HEK293 (cell line): Measurements from ENCODE around the gene GALNT1.

Experiments used
- CTCF ChIA-PET: fragments of 350-600 bp; formaldehyde crosslinking; extraction: SDS; loops from one replicate; lab custom pipeline; 2021; ENCODE audit warnings: antibody characterized with exemption; lab: Yijun Ruan, JAX
- POLR2A ChIA-PET: fragments of 300-600 bp; formaldehyde crosslinking; extraction: SDS; loops from one replicate; lab custom pipeline; 2020; ENCODE audit warnings: antibody characterized with exemption, inconsistent platforms; lab: Yijun Ruan, JAX
- H3K27ac ChIP-seq: fragments of 200-500 bp; sonication (Bioruptor generic); 2 replicates; pipeline ENCODE4 v1.5.1; 2014; ENCODE audit warnings: low read depth, low read length, control low read depth, inconsistent platforms; ENCODE audit errors: extremely low read depth
- H3K36me3 ChIP-seq, 2 experiments: fragments of 200-500 bp in 1 of 2; sonication (Bioruptor generic) in 1 of 2; 1 replicate in 1 of 2; 2 replicates in 1 of 2; pipeline ENCODE4 v1.5.1; 2014 to 2017; ENCODE audit warnings: inconsistent platforms in 2 of 2, low read length in 2 of 2; ENCODE audit not compliant: control insufficient read depth in 2 of 2, insufficient read depth in 1 of 2
- H3K4me1 ChIP-seq: fragments of 200-500 bp; sonication (Bioruptor generic); 2 replicates; pipeline ENCODE4 v1.5.1; 2014; ENCODE audit warnings: mild to moderate bottlenecking, low read length, inconsistent platforms; ENCODE audit not compliant: control insufficient read depth, insufficient read depth
- H3K4me3 ChIP-seq: 2 replicates; pipeline ENCODE4 v1.5.1; 2011; ENCODE audit warnings: low read depth, mild to moderate bottlenecking, control low read depth, low read length, moderate library complexity
- H3K9me3 ChIP-seq: fragments of 200-500 bp; sonication (Bioruptor generic); 2 replicates; pipeline ENCODE4 v1.5.1; 2014; ENCODE audit warnings: low read depth, low read length, inconsistent platforms; ENCODE audit not compliant: control insufficient read depth, insufficient read depth
- BCL6B ChIP-seq: fragments of 450-650 bp; formaldehyde crosslinking; IDR thresholded peaks from 2 replicates; pipeline ENCODE4 v1.5.1; 2017; ENCODE audit warnings: missing biosample characterization, missing genetic modification characterization
- KLF16 ChIP-seq: fragments of 450-650 bp; formaldehyde crosslinking; IDR thresholded peaks from 2 replicates; pipeline ENCODE4 v1.5.1; 2017; ENCODE audit warnings: missing biosample characterization, missing genetic modification characterization
- ZBTB10 ChIP-seq: fragments of 450-650 bp; formaldehyde crosslinking; IDR thresholded peaks from 2 replicates; pipeline ENCODE4 v1.5.1; 2016; ENCODE audit warnings: missing biosample characterization, missing genetic modification characterization
- ZBTB26 ChIP-seq: fragments of 450-650 bp; formaldehyde crosslinking; optimal IDR thresholded peaks from 2 replicates; pipeline ENCODE3; 2016; ENCODE audit warnings: missing biosample characterization, mild to moderate bottlenecking, missing genetic modification characterization
- ZEB2 ChIP-seq: fragments of 450-650 bp; formaldehyde crosslinking; IDR thresholded peaks from 2 replicates; pipeline ENCODE4 v1.5.1; 2016; ENCODE audit warnings: missing biosample characterization, missing genetic modification characterization
- ZNF114 ChIP-seq: fragments of 450-650 bp; formaldehyde crosslinking; IDR thresholded peaks from 2 replicates; pipeline ENCODE4 v1.5.0; 2017; ENCODE audit warnings: missing biosample characterization, missing genetic modification characterization
- ZNF174 ChIP-seq: fragments of 450-650 bp; formaldehyde crosslinking; IDR thresholded peaks from 2 replicates; pipeline ENCODE4 v1.5.0; 2017; ENCODE audit warnings: missing biosample characterization, mild to moderate bottlenecking, missing genetic modification characterization
- ZNF19 ChIP-seq: fragments of 450-650 bp; formaldehyde crosslinking; IDR thresholded peaks from 2 replicates; pipeline ENCODE4; 2016; ENCODE audit warnings: missing biosample characterization, missing genetic modification characterization, low read depth
- ZNF221 ChIP-seq: fragments of 450-650 bp; formaldehyde crosslinking; IDR thresholded peaks from 2 replicates; pipeline ENCODE4 v1.5.1; 2017; ENCODE audit warnings: missing biosample characterization, missing genetic modification characterization, borderline replicate concordance
- ZNF311 ChIP-seq: fragments of 450-650 bp; formaldehyde crosslinking; IDR thresholded peaks from 2 replicates; pipeline ENCODE4 v1.5.1; 2017; ENCODE audit warnings: missing biosample characterization, missing genetic modification characterization, borderline replicate concordance
- ZNF366 ChIP-seq: fragments of 450-650 bp; formaldehyde crosslinking; conservative IDR thresholded peaks from 2 replicates; pipeline ENCODE4 v1.5.1; 2016; ENCODE audit warnings: missing biosample characterization, missing genetic modification characterization
- ZNF37A ChIP-seq: fragments of 450-650 bp; IDR thresholded peaks from 2 replicates; pipeline ENCODE4 v1.5.1; 2018; ENCODE audit warnings: missing biosample characterization, missing genetic modification characterization
- ZNF433 ChIP-seq: fragments of 450-650 bp; formaldehyde crosslinking; IDR thresholded peaks from 2 replicates; pipeline ENCODE4 v1.5.1; 2016; ENCODE audit warnings: missing biosample characterization, missing genetic modification characterization, low read depth
- ZNF473 ChIP-seq: fragments of 450-650 bp; formaldehyde crosslinking; IDR thresholded peaks from 2 replicates; pipeline ENCODE4 v1.5.1; 2017; ENCODE audit warnings: missing biosample characterization, missing genetic modification characterization
- ZNF510 ChIP-seq: fragments of 450-650 bp; formaldehyde crosslinking; IDR thresholded peaks from 2 replicates; pipeline ENCODE4 v1.5.1; 2018; ENCODE audit warnings: mild to moderate bottlenecking, missing genetic modification characterization, missing biosample characterization; ENCODE audit not compliant: insufficient replicate concordance
- ZNF530 ChIP-seq: fragments of 450-650 bp; formaldehyde crosslinking; IDR thresholded peaks from 2 replicates; pipeline ENCODE4 v1.5.1; 2016; ENCODE audit warnings: low read depth, missing biosample characterization, missing genetic modification characterization
- ZNF600 ChIP-seq: fragments of 450-650 bp; formaldehyde crosslinking; IDR thresholded peaks from 2 replicates; pipeline ENCODE4 v1.5.1; 2016; ENCODE audit warnings: missing biosample characterization, missing genetic modification characterization
- ZNF707 ChIP-seq: fragments of 450-650 bp; formaldehyde crosslinking; IDR thresholded peaks from 2 replicates; pipeline ENCODE4 v1.5.1; 2016; ENCODE audit warnings: missing biosample characterization, missing genetic modification characterization
- ZNF785 ChIP-seq: fragments of 450-650 bp; formaldehyde crosslinking; IDR thresholded peaks from 2 replicates; pipeline ENCODE4 v1.5.1; 2016; ENCODE audit warnings: missing biosample characterization, missing genetic modification characterization
- ZNF792 ChIP-seq: fragments of 450-650 bp; formaldehyde crosslinking; IDR thresholded peaks from 2 replicates; pipeline ENCODE4 v1.5.1; 2016; ENCODE audit warnings: missing biosample characterization, missing genetic modification characterization
- ZSCAN30 ChIP-seq: fragments of 450-650 bp; IDR thresholded peaks from 2 replicates; pipeline ENCODE4 v1.5.1; 2018; ENCODE audit warnings: missing biosample characterization, mild to moderate bottlenecking, missing genetic modification characterization, moderate library complexity
- TF ChIP-seq, protein P1 (sequence below): fragments of 450-650 bp; formaldehyde crosslinking; IDR thresholded peaks from 2 replicates; pipeline ENCODE4 v1.5.1; 2016; ENCODE audit warnings: missing biosample characterization, missing genetic modification characterization
- TF ChIP-seq, protein P2 (sequence below): fragments of 450-650 bp; formaldehyde crosslinking; IDR thresholded peaks from 2 replicates; pipeline ENCODE4 v1.5.0; 2017; ENCODE audit warnings: missing biosample characterization, missing genetic modification characterization, borderline replicate concordance
- TF ChIP-seq, protein P3 (sequence below): fragments of 450-650 bp; formaldehyde crosslinking; IDR thresholded peaks from 2 replicates; pipeline ENCODE4 v1.5.1; 2016; ENCODE audit warnings: missing biosample characterization, missing genetic modification characterization, borderline replicate concordance

GALNT1 gene

DNA sequence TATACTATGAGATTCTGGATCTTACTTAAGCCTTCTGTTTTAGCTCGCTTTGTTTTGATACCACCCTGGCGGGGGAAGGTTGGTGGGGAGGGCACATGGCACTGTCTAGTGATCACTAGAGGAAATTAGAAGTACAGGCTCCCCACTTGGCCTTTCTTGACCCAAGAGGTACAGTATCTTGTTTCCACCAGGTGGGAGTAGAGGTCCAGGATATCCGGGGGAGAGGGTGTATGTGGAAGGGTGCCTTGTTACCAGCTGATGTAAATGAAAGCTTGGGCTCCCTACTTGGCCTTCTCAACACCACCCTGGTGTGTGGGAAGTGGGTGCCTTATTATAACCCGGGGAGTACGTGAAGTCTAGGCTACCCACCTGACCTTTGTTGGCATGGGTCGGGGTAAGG is 7.5 kb downstream of the GALNT1 start:
- Histone ChIP-seq H3K27ac (no peak overlapping the region), H3K4me3 (no peak overlapping the region), H3K4me1 (peaks cover 3% of the 10 kb centered on the region; the same call in 1 of the 2 replicates), H3K36me3 (peaks cover 0 to 3% of the 10 kb centered on the region in 2 experiments; a peak in 1 of 3 replicates), H3K9me3 (no peaks in the 10 kb centered on the region)
- POLR2A ChIA-PET: no interaction called here
- CTCF ChIA-PET: interaction anchor here (1.2 kb wide), 1 partner anchor 13 kb away, joined by 4 read pairs; no protein-coding TSS in a partner anchor
- TF ChIP-seq ZNF19 (no peak), ZNF473 (tag by site-specific recombination) (no peak), BCL6B (tag by site-specific recombination) (no peak), ZNF707 (tag by site-specific recombination) (no peak), ZSCAN30 (tag by site-specific recombination) (no peak), ZNF366 (tag by site-specific recombination) (no peak), ZNF221 (tag by site-specific recombination) (no peak), ZNF37A (no peak), ZBTB10 (tag by site-specific recombination) (no peak), ZBTB26 (no peak), ZEB2 (tag by site-specific recombination) (no peak), ZNF311 (tag by site-specific recombination) (no peak), KLF16 (tag by site-specific recombination) (no peak), ZNF600 (no peak), ZNF433 (no peak), ZNF792 (tag by site-specific recombination) (no peak), ZNF530 (tag by site-specific recombination) (no peak), ZNF510 (tag by site-specific recombination) (no peak), ZNF174 (tag by site-specific recombination) (no peak)
- TF ChIP-seq, protein P1, sequence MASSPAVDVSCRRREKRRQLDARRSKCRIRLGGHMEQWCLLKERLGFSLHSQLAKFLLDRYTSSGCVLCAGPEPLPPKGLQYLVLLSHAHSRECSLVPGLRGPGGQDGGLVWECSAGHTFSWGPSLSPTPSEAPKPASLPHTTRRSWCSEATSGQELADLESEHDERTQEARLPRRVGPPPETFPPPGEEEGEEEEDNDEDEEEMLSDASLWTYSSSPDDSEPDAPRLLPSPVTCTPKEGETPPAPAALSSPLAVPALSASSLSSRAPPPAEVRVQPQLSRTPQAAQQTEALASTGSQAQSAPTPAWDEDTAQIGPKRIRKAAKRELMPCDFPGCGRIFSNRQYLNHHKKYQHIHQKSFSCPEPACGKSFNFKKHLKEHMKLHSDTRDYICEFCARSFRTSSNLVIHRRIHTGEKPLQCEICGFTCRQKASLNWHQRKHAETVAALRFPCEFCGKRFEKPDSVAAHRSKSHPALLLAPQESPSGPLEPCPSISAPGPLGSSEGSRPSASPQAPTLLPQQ (tag by site-specific recombination): no peak

- CTCF ChIA-PET: interaction anchor here (1.2 kb wide), 1 partner anchor 13 kb away, joined by 4 read pairs; no protein-coding TSS in a partner anchor
- H3K4me1 ChIP-seq: peaks cover 3% of the 10 kb centered on the region; the same call in 1 of the 2 replicates
- H3K27ac ChIP-seq: no peak overlapping the region
- POLR2A ChIA-PET: no interaction called here
- H3K9me3 ChIP-seq: no peaks in the 10 kb centered on the region
- H3K36me3 ChIP-seq: peaks cover 0 to 3% of the 10 kb centered on the region in 2 experiments; a peak in 1 of 3 replicates
- H3K4me3 ChIP-seq: no peak overlapping the region
- TF ChIP-seq, protein P2, sequence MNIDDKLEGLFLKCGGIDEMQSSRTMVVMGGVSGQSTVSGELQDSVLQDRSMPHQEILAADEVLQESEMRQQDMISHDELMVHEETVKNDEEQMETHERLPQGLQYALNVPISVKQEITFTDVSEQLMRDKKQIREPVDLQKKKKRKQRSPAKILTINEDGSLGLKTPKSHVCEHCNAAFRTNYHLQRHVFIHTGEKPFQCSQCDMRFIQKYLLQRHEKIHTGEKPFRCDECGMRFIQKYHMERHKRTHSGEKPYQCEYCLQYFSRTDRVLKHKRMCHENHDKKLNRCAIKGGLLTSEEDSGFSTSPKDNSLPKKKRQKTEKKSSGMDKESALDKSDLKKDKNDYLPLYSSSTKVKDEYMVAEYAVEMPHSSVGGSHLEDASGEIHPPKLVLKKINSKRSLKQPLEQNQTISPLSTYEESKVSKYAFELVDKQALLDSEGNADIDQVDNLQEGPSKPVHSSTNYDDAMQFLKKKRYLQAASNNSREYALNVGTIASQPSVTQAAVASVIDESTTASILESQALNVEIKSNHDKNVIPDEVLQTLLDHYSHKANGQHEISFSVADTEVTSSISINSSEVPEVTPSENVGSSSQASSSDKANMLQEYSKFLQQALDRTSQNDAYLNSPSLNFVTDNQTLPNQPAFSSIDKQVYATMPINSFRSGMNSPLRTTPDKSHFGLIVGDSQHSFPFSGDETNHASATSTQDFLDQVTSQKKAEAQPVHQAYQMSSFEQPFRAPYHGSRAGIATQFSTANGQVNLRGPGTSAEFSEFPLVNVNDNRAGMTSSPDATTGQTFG: no peak
- TF ChIP-seq ZNF114 (tag by site-specific recombination) (no peak), ZNF785 (tag by site-specific recombination) (no peak)
- TF ChIP-seq, protein P3, sequence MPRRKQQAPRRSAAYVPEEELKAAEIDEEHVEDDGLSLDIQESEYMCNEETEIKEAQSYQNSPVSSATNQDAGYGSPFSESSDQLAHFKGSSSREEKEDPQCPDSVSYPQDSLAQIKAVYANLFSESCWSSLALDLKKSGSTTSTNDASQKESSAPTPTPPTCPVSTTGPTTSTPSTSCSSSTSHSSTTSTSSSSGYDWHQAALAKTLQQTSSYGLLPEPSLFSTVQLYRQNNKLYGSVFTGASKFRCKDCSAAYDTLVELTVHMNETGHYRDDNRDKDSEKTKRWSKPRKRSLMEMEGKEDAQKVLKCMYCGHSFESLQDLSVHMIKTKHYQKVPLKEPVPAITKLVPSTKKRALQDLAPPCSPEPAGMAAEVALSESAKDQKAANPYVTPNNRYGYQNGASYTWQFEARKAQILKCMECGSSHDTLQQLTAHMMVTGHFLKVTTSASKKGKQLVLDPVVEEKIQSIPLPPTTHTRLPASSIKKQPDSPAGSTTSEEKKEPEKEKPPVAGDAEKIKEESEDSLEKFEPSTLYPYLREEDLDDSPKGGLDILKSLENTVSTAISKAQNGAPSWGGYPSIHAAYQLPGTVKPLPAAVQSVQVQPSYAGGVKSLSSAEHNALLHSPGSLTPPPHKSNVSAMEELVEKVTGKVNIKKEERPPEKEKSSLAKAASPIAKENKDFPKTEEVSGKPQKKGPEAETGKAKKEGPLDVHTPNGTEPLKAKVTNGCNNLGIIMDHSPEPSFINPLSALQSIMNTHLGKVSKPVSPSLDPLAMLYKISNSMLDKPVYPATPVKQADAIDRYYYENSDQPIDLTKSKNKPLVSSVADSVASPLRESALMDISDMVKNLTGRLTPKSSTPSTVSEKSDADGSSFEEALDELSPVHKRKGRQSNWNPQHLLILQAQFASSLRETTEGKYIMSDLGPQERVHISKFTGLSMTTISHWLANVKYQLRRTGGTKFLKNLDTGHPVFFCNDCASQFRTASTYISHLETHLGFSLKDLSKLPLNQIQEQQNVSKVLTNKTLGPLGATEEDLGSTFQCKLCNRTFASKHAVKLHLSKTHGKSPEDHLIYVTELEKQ (tag by site-specific recombination): no peak
Measured at GRCh38 chr18:35589546-35589945, 8.0 kb downstream of the GALNT1 start.
